Measurements from ENCODE around the gene ENTPD1. TPM values are rescaled to one million over a fixed set of nuclear protein-coding genes. Genes with fewer than 3 reads are reported as not detected.
"Not testable (repeated sequence)": the region's sequence is repeated elsewhere in the genome, so short reads cannot be mapped to it uniquely, and the experiment has no call there.

The ENTPD1 gene
- polyA plus RNA-seq, 3 donors, result 1.6 to 8.8 (median 7.2) TPM

- H3K27ac ChIP-seq (ENCODE audit: low read depth, low read length), result no peak overlapping the region
Observed at GRCh38 chr10:95877881-95878280, 121.9 kb downstream of the ENTPD1 start.

GRCh38 chr10:95880704-95881103, 124.7 kb downstream of the ENTPD1 start:
- WGBS, 3 donors, result 67 to 92% (median 76%) methylated on average over 2 of the region's 2 CpGs
- no peak overlapping the region for H3K27ac ChIP-seq (ENCODE audit: low read depth, low read length)

- H3K27ac ChIP-seq (ENCODE audit: low read depth, low read length), result no peak overlapping the region
Observed at GRCh38 chr10:95881316-95881715, 125.4 kb downstream of the ENTPD1 start.

GRCh38 chr10:95889830-95890229, 133.9 kb downstream of the ENTPD1 start:
- WGBS, 3 donors, result 64 to 74% (median 73%) methylated on average over 2 of the region's 2 CpGs
- H3K27ac ChIP-seq (ENCODE audit: low read depth, low read length), result no peak overlapping the region

- 86 to 97% (median 92%) methylated on average over 4 of the region's 4 CpGs for WGBS, 3 donors
- H3K27ac ChIP-seq (ENCODE audit: low read depth, low read length), result no peak overlapping the region
Observed at GRCh38 chr10:95896071-95896850, 140.3 kb downstream of the ENTPD1 start.

- not testable (repeated sequence) for H3K27ac ChIP-seq (ENCODE audit: low read depth, low read length)
- WGBS, 3 donors, result 97 to 99% (median 99%) methylated on average over 12 of the region's 12 CpGs
Observed at GRCh38 chr10:95905897-95906580, 150.1 kb downstream of the ENTPD1 start.

GRCh38 chr10:95906677-95907455, 150.9 kb downstream of the ENTPD1 start:
- 11 to 15% (median 12%) methylated on average over 22 of the region's 22 CpGs for WGBS, 3 donors
- no peak overlapping the region for H3K27ac ChIP-seq (ENCODE audit: low read depth, low read length)

GRCh38 chr10:95907456-95908253, 151.7 kb downstream of the ENTPD1 start, which contains the start of gene CC2D2B:
TSS of gene CC2D2B (plus strand) at chr10:95907975. CDS start at chr10:95911324, 3,349 bp downstream.
- no peak within 1 kb of the TSS for H3K27ac ChIP-seq (ENCODE audit: low read depth, low read length)
- WGBS, 3 donors, result 0% methylated on average over 66 to 69 of the region's 69 CpGs

GRCh38 chr10:95908450-95908849, 152.5 kb downstream of the ENTPD1 start:
- whole genome bisulfite sequencing, 3 donors, result 56 to 62% (median 57%) methylated on average over 4 of the region's 4 CpGs
- no peak overlapping the region for H3K27ac ChIP-seq (ENCODE audit: low read depth, low read length)

GRCh38 chr10:95909561-95909960, 153.6 kb downstream of the ENTPD1 start:
- WGBS, 3 donors, result 88 to 98% (median 95%) methylated on average over 2 of the region's 2 CpGs
- no peak overlapping the region for H3K27ac ChIP-seq (ENCODE audit: low read depth, low read length)

- H3K27ac ChIP-seq (ENCODE audit: low read depth, low read length), result not testable (repeated sequence)
Observed at GRCh38 chr10:95916039-95916438, 160.1 kb downstream of the ENTPD1 start.

Other genes starting within 250 kb of the ENTPD1 start
- 100 to 1,000 TPM in 1 of 3 donors, 10 to 100 TPM in 2; 25.4 to 508 (median 85.4) TPM for gene SORBS1, start 194.8 kb upstream of the ENTPD1 start, polyA plus RNA-seq
- gene ALDH18A1, start 99.5 kb upstream of the ENTPD1 start, polyA plus RNA-seq, result 10 to 100 TPM; 12.1 to 26.6 (median 12.4) TPM
- 10 to 100 TPM; 13.4 to 16.9 (median 14.3) TPM for gene TCTN3, start 62.2 kb upstream of the ENTPD1 start, polyA plus RNA-seq
- 1 to 10 TPM in 1 of 3 donors, under 1 TPM in 2; 0.03 to 1.5 (median 0.25) TPM for gene CC2D2B, start 151.8 kb downstream of the ENTPD1 start, polyA plus RNA-seq

Measured in adipose tissue (tissue), 3 donors.